Spleen (tissue), 7 donors: ENCODE results near the gene KCNQ5.

ENCODE experiments used
- CTCF ChIP-seq, 11 experiments: fragments of 200-600 bp in 7 of 11; fragments of 450-650 bp in 4 of 11; sonication (generic) in 4 of 11; IDR thresholded peaks in 8 of 11; conservative IDR thresholded peaks in 3 of 11; 1 replicate in 7 of 11; 2 replicates in 4 of 11; pipeline versions ENCODE4 v1.4.0 to v1.8.0; 2016 to 2021; ENCODE audit warnings: antibody characterized with exemption in 11 of 11, inconsistent platforms in 4 of 11, mild to moderate bottlenecking in 1 of 11
- POLR2A ChIP-seq, 3 donors: fragments of 450-650 bp; IDR thresholded peaks; one replicate each; pipeline ENCODE4 v1.5.1; 2017; ENCODE audit warnings: antibody characterized with exemption in 3 of 3, mild to moderate bottlenecking in 1 of 3
- donor health status: DM: no; HTN: no; CAD: no; lungs with moderate emphysema.
- donor health status: DM: no; HTN: no; CAD: no.
- donor health status: DM: no; HTN: no; CAD: no.

- TF ChIP-seq CTCF (IDR thresholded peaks at IDR 0.05 in 8 of 11, conservative IDR thresholded peaks at IDR 0.05 in 3 of 11) (no peak), POLR2A (IDR thresholded peaks at IDR 0.05) (no peak)
Measured at GRCh38 chr6:72922401-72922800, 300.5 kb downstream of the KCNQ5 start.
